ELF-1 (cell line): Measurements from ENCODE around the gene SCN2A.
"Not testable (repeated sequence)": the region's sequence is repeated elsewhere in the genome, so short reads cannot be mapped to it uniquely, and the experiment has no call there.

ENCODE experiments used
- DNase-seq: peaks from one replicate; pipeline ENCODE4 v3.0.0-alpha.2; 2016; ENCODE audit warnings: low read depth, low spot score

The SCN2A gene

DNA sequence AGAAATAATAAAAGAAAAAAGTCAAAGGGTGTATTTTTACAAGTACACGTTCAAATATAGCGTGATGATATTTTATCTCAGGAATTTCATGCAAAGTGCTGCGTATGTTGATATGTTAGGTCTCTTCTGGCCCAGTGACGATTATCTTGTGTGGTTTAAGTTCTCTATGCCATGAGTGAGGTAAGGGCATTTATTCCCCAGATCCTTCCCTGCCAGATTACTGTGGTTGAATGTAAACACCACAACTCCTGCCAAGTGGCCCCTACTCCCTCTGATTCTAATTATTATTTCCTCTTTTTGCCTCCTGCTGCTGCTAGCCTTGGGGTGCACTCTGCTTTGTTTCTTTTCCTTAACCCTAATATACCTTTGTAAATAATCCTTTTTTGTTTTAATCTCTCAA lies 12.2 kb downstream of the SCN2A start:
- no peak for DNase-seq

GRCh38 chr2:165253178-165253577 lies 14.0 kb downstream of the SCN2A start:
- DNase-seq: no peak

GRCh38 chr2:165256618-165257017 lies 17.4 kb downstream of the SCN2A start:
- DNase-seq: no peak

DNA sequence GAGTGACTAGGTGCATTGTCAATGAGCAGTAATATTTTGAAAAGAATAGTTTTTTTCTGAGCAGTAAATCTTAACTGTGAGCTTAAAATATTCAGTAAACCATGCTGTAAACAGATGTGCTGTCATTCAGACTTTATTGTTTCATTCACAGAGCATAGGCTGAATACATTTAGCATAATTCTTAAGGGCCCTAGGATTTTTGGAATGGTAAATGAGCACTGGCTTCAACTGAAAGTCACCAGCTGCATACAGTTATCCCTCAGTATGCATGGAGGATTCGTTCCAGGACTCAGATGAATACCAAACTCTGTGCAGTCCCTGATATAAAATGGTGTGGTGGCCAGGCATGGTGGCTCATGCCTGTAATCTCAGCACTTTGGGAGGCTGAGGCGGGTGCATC lies 21.1 kb downstream of the SCN2A start:
- DNase-seq: not testable (repeated sequence)

DNA sequence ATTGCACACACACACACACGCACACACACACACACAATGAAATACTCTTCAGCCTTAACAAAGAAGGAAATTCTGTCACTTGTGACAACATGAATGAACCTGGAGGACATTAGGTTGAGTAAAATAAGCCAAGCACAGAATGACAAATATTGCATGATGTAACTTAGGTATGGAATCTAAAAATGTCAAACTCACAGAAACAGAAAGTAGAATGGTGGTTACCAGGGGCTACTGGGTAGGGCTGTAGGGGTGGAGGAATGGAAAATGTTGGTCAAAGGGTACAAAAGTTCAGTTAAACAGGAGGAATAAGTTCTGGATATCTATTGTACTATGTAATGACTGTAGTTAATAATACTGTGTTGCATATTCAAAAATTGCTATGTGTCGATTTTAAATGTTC lies 29.5 kb downstream of the SCN2A start:
- no peak for DNase-seq

- DNase-seq: no peak
Measured at GRCh38 chr2:165273176-165273575, 34.0 kb downstream of the SCN2A start.

DNA sequence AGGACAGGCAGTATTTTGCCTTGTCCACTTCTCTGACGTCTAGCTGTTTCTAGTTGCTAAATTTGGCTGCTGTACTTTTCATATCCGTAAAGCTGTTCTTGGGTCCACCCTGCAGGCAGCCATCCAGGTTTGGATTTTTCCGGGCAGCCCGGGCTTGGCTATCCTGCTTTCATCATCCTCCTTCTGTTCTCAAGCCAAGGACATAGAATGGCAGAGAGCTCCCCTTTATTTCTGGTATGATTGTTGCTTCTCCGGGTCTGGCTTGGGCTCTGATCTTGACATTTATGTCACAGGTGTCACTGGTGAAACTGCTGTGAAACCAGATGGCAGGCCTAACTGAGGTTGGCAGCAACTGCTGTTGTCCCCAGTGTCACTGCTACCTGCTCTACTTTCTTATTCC lies 35.5 kb downstream of the SCN2A start:
- DNase-seq: no peak

GRCh38 chr2:165275932-165276331 lies 36.7 kb downstream of the SCN2A start:
- DNase-seq: no peak

DNA sequence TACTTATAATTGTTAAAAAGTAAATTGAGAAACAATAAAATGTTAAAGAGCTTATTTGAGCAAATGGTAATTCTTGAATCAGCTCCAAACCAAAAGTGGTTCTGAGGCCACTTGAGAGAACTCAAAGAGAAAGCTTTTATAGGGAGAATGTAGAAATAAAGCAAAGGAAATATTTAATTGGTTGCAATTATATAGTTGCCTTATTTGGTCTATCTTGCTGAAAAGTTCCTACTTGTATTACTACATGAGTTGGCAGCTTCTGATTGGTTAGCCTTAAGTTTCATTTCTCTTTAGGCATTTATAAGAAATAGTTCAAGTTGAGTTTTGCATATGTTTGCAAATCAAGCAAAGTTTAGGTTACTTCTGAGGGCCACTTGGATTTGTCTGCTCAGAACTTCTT lies 38.1 kb downstream of the SCN2A start:
- no peak for DNase-seq

GRCh38 chr2:165277860-165278656 lies 38.8 kb downstream of the SCN2A start:
- DNase-seq: no peak

- DNase-seq: no peak
Measured at GRCh38 chr2:165280356-165280755, 41.1 kb downstream of the SCN2A start.

DNA sequence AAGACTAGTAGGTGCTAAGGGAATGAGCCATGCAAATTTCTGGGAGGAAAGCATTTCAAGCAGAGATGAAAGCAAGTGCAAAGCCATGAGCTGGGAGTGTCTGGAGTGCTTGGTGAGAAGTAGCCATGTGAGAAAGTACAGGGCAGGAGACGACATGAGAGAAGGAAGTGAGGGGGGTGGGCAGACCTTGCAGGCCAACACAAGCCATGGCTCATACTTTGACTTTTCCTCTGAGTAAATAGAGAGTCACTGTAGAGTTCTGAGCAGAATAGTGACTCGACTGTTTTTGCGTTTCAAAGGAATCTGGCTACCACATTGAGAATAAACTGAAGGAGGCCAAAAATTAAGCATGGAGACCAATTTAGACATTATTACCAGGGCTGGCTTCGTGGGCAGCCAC lies 42.2 kb downstream of the SCN2A start:
- no peak for DNase-seq

DNA sequence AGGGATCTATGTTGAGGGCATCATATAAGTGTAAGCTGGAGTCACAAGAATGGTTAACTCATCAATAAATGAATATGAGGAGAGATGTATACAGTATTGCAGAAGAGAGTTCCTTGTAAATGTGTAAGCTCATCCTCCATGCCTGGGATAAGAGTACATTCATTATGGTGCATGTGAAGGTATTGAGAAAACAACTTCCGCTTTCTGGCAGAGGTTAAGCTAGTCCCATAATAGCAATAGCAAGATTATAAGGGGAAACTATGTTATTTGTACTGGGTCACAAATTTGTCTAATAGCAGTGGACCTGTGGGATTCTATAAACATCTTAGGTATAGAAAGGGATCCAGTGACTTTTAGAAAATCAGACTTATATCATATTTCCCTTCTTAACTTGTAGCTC lies 44.1 kb downstream of the SCN2A start:
- no peak for DNase-seq

DNA sequence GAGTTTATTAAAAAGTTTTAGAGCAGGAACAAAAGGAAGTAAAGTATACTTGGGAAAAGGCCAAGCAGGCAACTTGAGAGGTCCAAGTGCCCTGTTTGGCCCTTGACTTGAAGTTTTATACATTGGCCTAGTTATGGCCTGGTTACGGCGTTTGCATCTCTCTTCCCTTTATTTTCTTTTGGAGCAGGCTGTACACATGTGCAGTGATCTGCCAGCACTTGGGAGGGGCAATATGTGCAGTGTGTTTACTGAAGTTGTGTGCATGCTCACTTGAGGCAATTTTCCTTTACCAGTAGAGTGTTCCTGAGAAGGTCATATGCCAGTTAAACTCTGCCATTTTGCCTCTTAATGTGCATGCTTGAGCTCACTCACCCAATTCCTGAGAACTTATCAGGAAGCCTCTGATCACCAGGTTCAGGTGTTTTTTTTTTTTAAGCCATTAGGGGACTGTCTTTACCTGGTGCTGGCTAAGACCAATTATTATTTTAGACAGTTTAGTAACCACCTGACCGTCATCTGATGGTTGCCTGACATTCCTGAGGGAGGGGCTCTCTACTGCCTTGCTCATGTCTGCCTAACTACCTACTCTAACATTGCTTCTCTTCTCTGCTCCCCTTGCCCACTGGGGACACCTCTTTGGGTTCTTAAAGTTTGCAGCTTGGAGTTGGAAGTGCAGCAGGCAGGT lies 48.0 kb downstream of the SCN2A start:
- DNase-seq: no peak

DNA sequence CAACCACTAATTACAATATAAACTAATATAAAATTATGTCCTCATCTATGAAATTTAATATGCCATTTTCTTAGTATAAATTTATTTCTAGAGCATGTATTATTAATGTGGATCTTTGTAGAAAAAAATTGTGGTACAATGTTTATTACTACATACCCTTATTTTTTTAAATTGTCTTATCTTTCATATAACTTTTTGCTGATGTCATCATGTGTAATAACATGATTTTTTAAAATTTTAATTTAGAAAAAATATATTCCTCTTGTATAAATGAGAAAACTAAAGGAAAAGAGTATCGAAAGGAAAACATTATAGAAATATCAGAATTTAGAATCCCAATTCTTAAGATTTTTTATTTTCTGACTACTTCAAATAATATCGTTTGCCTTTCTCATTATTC lies 49.9 kb downstream of the SCN2A start:
- DNase-seq: no peak

GRCh38 chr2:165293440-165294420 lies 54.5 kb downstream of the SCN2A start:
- peak; percentile 47 for DNase-seq

DNA sequence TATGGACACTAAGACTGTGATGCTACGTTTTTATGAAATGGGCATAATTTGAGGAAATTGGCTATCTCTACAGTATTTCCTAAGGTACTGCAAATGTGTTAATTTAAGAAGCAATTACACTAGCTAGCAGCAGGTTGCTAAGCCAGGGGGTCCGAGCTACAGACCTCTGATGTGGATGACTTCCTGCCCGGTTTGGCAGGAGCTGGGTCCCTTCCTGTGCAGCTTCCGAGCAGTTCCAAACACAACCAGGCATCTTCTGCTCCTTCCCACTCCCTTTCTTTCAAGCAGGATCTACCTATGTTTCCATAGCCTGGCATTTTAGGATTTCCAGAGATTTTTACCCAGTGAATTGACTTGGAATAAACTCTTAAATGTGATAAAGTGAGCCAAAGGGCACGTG lies 55.7 kb downstream of the SCN2A start:
- DNase-seq: no peak

DNA sequence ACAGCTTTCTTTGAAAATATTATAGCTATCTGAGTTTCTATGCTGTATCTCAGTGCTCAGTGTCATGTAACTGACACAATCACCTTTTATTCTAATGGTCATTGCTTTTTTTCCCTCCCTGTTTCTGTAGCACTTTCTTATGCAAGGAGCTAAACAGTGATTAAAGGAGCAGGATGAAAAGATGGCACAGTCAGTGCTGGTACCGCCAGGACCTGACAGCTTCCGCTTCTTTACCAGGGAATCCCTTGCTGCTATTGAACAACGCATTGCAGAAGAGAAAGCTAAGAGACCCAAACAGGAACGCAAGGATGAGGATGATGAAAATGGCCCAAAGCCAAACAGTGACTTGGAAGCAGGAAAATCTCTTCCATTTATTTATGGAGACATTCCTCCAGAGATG lies 56.4 kb downstream of the SCN2A start:
- no peak for DNase-seq

DNA sequence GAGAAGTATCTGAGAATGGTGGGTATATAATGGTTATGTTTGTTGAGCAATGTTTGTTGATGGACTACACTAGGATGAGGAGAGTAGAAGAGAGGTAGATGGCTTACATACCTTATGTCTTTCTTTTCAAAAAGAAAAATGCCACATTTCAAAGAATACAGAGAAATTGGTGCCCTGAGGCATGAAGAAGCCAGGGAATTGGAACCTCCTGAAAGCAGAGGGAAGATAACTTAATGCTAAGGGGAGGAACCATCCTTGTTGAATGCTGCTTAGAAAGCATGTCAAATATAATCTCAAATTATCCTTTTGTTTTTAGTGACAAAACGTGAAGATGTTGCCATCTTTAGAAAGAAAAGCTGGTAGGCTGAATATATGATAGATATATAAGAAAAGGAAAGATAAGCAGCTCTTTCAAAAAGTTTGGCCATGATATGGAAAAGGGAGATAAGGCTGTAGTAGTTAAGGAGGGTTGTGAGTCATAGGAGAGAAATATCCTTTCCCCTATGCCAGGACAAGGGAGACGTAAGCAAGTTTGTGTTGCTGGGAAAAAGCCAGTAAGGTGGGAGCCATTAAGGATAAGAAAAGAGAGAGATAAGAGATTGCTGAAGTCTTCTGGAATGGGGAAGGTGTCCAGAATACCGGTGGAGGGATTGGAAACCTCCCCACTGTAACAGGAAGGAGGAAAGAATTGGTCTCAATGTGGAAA lies 66.3 kb downstream of the SCN2A start:
- peak; percentile 5 for DNase-seq

GRCh38 chr2:165307317-165307716 lies 68.1 kb downstream of the SCN2A start:
- DNase-seq: no peak

- no peak for DNase-seq
Measured at GRCh38 chr2:165311949-165312348, 72.7 kb downstream of the SCN2A start.

DNA sequence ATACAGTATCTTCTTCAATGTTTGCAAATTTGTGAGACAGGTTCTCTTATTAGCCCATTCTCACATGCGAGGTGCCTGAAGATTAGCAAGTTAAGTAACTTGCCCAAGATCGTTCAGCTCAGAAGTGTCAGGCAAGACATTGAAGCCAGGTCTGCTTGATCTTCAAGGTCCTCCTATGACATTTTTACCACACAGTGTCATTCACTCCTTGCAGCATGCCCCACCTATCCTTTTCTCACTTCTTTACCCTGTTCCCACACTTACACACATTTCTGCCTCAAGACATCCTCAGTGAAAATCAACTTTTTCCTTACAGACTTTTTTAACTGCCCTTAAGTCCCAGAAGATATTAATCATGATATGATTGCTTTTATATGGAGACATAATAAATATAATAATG lies 73.8 kb downstream of the SCN2A start:
- DNase-seq: no peak
